C4-2B (cell line): Measurements from ENCODE around the gene EPN3.

ENCODE experiments used
- CTCF ChIP-seq: fragments of 450-650 bp; conservative IDR thresholded peaks from 2 replicates; pipeline ENCODE4 v1.5.1; 2017; ENCODE audit warnings: mild to moderate bottlenecking
- ZFX ChIP-seq: fragments of 450-650 bp; IDR thresholded peaks from 2 replicates; pipeline ENCODE4 v1.6.1; 2017

- TF ChIP-seq ZFX: no peak
- TF ChIP-seq CTCF: no peak
These were observed 9.3 kb upstream of the EPN3 start for GRCh38 chr17:50523208-50523607.
